Spleen (tissue), 11 donors: ENCODE results near the gene SARS1. TPM values are rescaled to one million over a fixed set of nuclear protein-coding genes. Genes with fewer than 3 reads are reported as not detected.

Experiments used
- DNase-seq: peaks from one replicate; pipeline ENCODE4 v3.0.0-alpha.2; 2020
- H3K27ac ChIP-seq, 8 donors: fragments of 200-600 bp; sonication (generic) in 7 of 8; 1 replicate in 4 of 8; 2 replicates in 4 of 8; pipeline versions ENCODE4 v1.5.0 to v1.8.0; 2016 to 2021; ENCODE audit warnings: inconsistent platforms in 4 of 8, mild to moderate bottlenecking in 4 of 8, moderate library complexity in 1 of 8
- H3K27me3 ChIP-seq, 7 donors: fragments of 200-600 bp; sonication (generic) in 6 of 7; replicated peaks in 1 of 7; 1 replicate in 4 of 7; 2 replicates in 3 of 7; pipeline versions ENCODE4 v1.5.0 to v1.8.0; 2016 to 2021; ENCODE audit warnings: inconsistent platforms in 3 of 7, mild to moderate bottlenecking in 1 of 7
- H3K36me3 ChIP-seq, 6 donors: fragments of 200-600 bp; sonication (generic) in 5 of 6; 1 replicate in 4 of 6; 2 replicates in 2 of 6; pipeline versions ENCODE4 v1.5.0 to v1.8.0; 2016 to 2021; ENCODE audit warnings: inconsistent platforms in 2 of 6
- H3K4me1 ChIP-seq, 6 donors: fragments of 200-600 bp; sonication (generic) in 5 of 6; 1 replicate in 3 of 6; 2 replicates in 3 of 6; pipeline versions ENCODE4 v1.5.0 to v1.8.0; 2016 to 2021; ENCODE audit warnings: inconsistent platforms in 3 of 6
- H3K4me3 ChIP-seq, 8 donors: fragments of 200-600 bp; sonication (generic) in 7 of 8; 1 replicate in 4 of 8; 2 replicates in 4 of 8; pipeline versions ENCODE4 v1.5.0 to v1.8.0; 2016 to 2021; ENCODE audit warnings: inconsistent platforms in 4 of 8, mild to moderate bottlenecking in 4 of 8, moderate library complexity in 2 of 8
- H3K9me3 ChIP-seq, 8 donors: fragments of 200-600 bp; sonication (generic) in 7 of 8; 1 replicate in 4 of 8; 2 replicates in 4 of 8; pipeline versions ENCODE4 v1.5.0 to v1.8.0; 2016 to 2021; ENCODE audit warnings: inconsistent platforms in 4 of 8
- POLR2A ChIP-seq, 3 donors: fragments of 450-650 bp; IDR thresholded peaks; one replicate each; pipeline ENCODE4 v1.5.1; 2017; ENCODE audit warnings: antibody characterized with exemption in 3 of 3, mild to moderate bottlenecking in 1 of 3
- POLR2AphosphoS5 ChIP-seq, 3 donors: sonication (generic); formaldehyde crosslinking; IDR thresholded peaks; one replicate each; pipeline ENCODE4 v1.5.1; 2017; ENCODE audit warnings: antibody characterized with exemption in 3 of 3
- WGBS, 5 donors: extraction: QIAGEN DNeasy Blood & Tissue Kit in 3 of 5; methylation state at CpG; one replicate each; pipeline versions ENCODE4 v1.1.5 to v1.1.7; 2013 to 2018; 5-methylcytosine and 5-hydroxymethylcytosine counted together
- intact Hi-C: fragments of 100-400 bp; cut with DNase I; formaldehyde crosslinking; loops from one replicate; pipeline ENCODE4 v1.15.0; 2023; ENCODE audit warnings: low total_unique reads
- polyA plus RNA-seq, 3 donors: library from polyadenylated mRNA; stranded (reverse); fragments of 200-250 nt; gene quantifications; one replicate each; pipeline ENCODE4 v1.2.1, GENCODE V29; 2013
- total RNA-seq, 7 donors: library from RNA; depleted of rRNA in 3 of 7; stranded (reverse); fragments of >200 nt in 3 of 7; fragmentation: NEBNext Ultra II Directional in 4 of 7; extraction: Animal tissue kit (Norgen Biotek cat#: 25700) in 4 of 7; gene quantifications; one replicate each; pipeline versions ENCODE4 v1.1.0 to v1.2.1, GENCODE V29; 2016 to 2021
- TF ChIP-seq, protein P1 (sequence below), 11 experiments: fragments of 200-600 bp in 7 of 11; fragments of 450-650 bp in 4 of 11; sonication (generic) in 4 of 11; IDR thresholded peaks in 8 of 11; conservative IDR thresholded peaks in 3 of 11; 1 replicate in 7 of 11; 2 replicates in 4 of 11; pipeline versions ENCODE4 v1.4.0 to v1.8.0; 2016 to 2021; ENCODE audit warnings: antibody characterized with exemption in 11 of 11, inconsistent platforms in 4 of 11, mild to moderate bottlenecking in 1 of 11
- donor health status: healthy with polysubstance abuse.
- donor health status: DM: no; HTN: no; CAD: no; lungs with moderate emphysema.
- donor health status: DM: no; HTN: no; CAD: no.
- donor health status: Bipolar disorder and iron deficiency.
- donor health status: healthy.
- donor health status: DM: no; HTN: no; CAD: no.
- donor health status: DM: yes; HTN: yes; CAD: no.

SARS1 gene
- total and polyA plus RNA-seq, 10 donors: 47.2 to 138 (median 99.0) TPM

- Histone ChIP-seq H3K4me3 (no peak overlapping the region), H3K9me3 (no peaks in the 10 kb centered on the region), H3K36me3 (peaks cover 3 to 98% (median 67%) of the 10 kb centered on the region in 6 donors), H3K4me1 (peaks cover 0 to 25% (median 3%) of the 10 kb centered on the region in 6 donors), H3K27ac (no peak overlapping the region), H3K27me3 (no peaks in the 10 kb centered on the region)
- 86 to 93% (median 92%) methylated on average over 3 of the region's 3 CpGs for WGBS, 5 donors
- intact Hi-C loops: no loop called here
- DNase-seq: no peak
- TF ChIP-seq POLR2AphosphoS5 (IDR thresholded peaks at IDR 0.05): no peak
- TF ChIP-seq POLR2A (IDR thresholded peaks at IDR 0.05): no peak
- TF ChIP-seq, protein P1, sequence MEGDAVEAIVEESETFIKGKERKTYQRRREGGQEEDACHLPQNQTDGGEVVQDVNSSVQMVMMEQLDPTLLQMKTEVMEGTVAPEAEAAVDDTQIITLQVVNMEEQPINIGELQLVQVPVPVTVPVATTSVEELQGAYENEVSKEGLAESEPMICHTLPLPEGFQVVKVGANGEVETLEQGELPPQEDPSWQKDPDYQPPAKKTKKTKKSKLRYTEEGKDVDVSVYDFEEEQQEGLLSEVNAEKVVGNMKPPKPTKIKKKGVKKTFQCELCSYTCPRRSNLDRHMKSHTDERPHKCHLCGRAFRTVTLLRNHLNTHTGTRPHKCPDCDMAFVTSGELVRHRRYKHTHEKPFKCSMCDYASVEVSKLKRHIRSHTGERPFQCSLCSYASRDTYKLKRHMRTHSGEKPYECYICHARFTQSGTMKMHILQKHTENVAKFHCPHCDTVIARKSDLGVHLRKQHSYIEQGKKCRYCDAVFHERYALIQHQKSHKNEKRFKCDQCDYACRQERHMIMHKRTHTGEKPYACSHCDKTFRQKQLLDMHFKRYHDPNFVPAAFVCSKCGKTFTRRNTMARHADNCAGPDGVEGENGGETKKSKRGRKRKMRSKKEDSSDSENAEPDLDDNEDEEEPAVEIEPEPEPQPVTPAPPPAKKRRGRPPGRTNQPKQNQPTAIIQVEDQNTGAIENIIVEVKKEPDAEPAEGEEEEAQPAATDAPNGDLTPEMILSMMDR (IDR thresholded peaks at IDR 0.05 in 8 of 11, conservative IDR thresholded peaks at IDR 0.05 in 3 of 11): no peak
These were observed 14.4 kb downstream of the SARS1 start for GRCh38 chr1:109228167-109228566.

DNA sequence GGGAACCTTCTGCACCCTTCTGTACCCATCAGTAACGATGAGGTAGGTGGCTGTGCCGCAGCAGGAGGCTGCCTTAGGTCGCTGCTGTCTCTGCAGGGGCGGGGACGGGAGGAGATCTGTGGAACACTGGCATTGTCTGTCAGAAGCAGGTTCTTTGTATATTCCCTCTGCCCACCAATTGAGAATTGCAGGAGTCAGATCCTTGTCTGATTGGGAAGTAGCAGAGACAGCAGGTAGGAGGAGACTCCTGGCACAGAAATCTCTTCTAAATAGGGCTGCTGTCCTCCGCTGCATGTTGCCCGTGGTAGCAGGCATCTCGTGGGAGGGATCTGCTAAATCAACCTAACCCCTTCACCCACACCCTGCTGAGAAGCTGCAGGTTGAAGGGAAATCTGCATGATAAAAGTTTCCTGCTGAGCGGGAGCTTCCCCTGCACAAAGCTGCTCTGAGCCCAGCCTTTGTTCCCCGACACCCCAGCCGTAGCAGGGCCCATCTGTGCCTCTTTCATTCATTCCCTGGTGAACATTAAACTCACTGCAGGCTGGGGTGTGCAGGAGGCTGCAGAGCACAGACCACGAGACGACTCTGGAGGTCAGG is 15.9 kb downstream of the SARS1 start:
- no peak overlapping the region for H3K27ac ChIP-seq
- 82 to 93% (median 88%) methylated on average over 13 of the region's 13 CpGs for WGBS, 5 donors
- no peaks in the 10 kb centered on the region for H3K27me3 ChIP-seq
- peaks cover 0 to 16% (median 0%) of the 10 kb centered on the region in 6 donors for H3K4me1 ChIP-seq
- H3K9me3 ChIP-seq: no peaks in the 10 kb centered on the region
- intact Hi-C loops: no loop called here
- TF ChIP-seq, protein P1 (IDR thresholded peaks at IDR 0.05 in 8 of 11, conservative IDR thresholded peaks at IDR 0.05 in 3 of 11): no peak
- no peak for TF ChIP-seq POLR2AphosphoS5 (IDR thresholded peaks at IDR 0.05)
- TF ChIP-seq POLR2A (IDR thresholded peaks at IDR 0.05): no peak
- no peak overlapping the region for H3K4me3 ChIP-seq
- H3K36me3 ChIP-seq: peaks cover 3 to 98% (median 76%) of the 10 kb centered on the region in 6 donors
- no peak for DNase-seq

DNA sequence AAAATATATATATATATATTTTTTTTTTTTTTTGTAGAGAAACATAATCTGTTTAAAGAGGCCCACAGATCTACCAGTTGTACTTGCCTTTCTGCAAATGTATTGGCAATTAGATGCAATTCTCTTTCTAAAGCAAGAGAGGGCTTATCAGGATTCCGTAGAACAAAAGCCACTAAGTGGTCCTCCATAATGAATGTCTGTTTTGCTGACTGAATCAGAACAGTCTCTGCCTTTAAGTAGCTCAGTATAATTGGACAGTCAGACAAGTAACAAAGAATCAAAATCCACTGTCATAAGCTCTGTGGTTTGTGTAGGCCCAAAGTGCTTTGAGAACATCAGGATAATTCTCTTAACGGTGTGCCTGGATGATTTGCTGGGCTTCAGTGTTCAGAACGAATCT is 17.3 kb downstream of the SARS1 start:
- Histone ChIP-seq H3K36me3 (peaks cover 6 to 98% (median 88%) of the 10 kb centered on the region in 6 donors), H3K4me3 (no peak overlapping the region)
- intact Hi-C loops: no loop called here

GRCh38 chr1:109235137-109235536 is 21.4 kb downstream of the SARS1 start:
- 95 to 99% (median 98%) methylated on average over 7 of the region's 7 CpGs for WGBS, 5 donors
- TF ChIP-seq POLR2AphosphoS5 (IDR thresholded peaks at IDR 0.05) (no peak), POLR2A (IDR thresholded peaks at IDR 0.05) (no peak)
- TF ChIP-seq, protein P1 (IDR thresholded peaks at IDR 0.05 in 8 of 11, conservative IDR thresholded peaks at IDR 0.05 in 3 of 11): no peak
- H3K27ac ChIP-seq: no peak overlapping the region
- no peaks in the 10 kb centered on the region for H3K4me1 ChIP-seq
- H3K4me3 ChIP-seq: no peak overlapping the region
- no peaks in the 10 kb centered on the region for H3K27me3 ChIP-seq
- intact Hi-C loops: no loop called here
- no peak for DNase-seq
- H3K36me3 ChIP-seq: peaks cover 3 to 96% (median 93%) of the 10 kb centered on the region in 6 donors
- H3K9me3 ChIP-seq: no peaks in the 10 kb centered on the region

More for the DNA sequence above, 17.3 kb downstream of the SARS1 start:
- Histone ChIP-seq H3K27me3 (no peaks in the 10 kb centered on the region), H3K9me3 (no peaks in the 10 kb centered on the region), H3K27ac (no peak overlapping the region), H3K4me1 (peaks cover 0 to 5% (median 0%) of the 10 kb centered on the region in 6 donors)
- WGBS, 5 donors: 83 to 94% (median 92%) methylated on average over 3 of the region's 3 CpGs
- TF ChIP-seq POLR2AphosphoS5 (IDR thresholded peaks at IDR 0.05) (no peak), POLR2A (IDR thresholded peaks at IDR 0.05) (no peak)
- TF ChIP-seq, protein P1 (IDR thresholded peaks at IDR 0.05 in 8 of 11, conservative IDR thresholded peaks at IDR 0.05 in 3 of 11): no peak
- DNase-seq: no peak
